ENCODE measurements around the gene CTIF.
"Not testable (repeated sequence)": the region's sequence is repeated elsewhere in the genome, so short reads cannot be mapped to it uniquely, and the experiment has no call there.

Gene CTIF

GRCh38 chr18:48861181-48861708, 322.4 kb downstream of the CTIF start:
- DNase-seq, result no peak

- DNase-seq, result no peak
Observed at GRCh38 chr18:48862132-48862531, 323.3 kb downstream of the CTIF start.

GRCh38 chr18:48862678-48863270, 323.9 kb downstream of the CTIF start:
- no peak for DNase-seq

GRCh38 chr18:48863432-48864065, 324.7 kb downstream of the CTIF start:
- DNase-seq, result no peak

GRCh38 chr18:48864876-48865275, 326.0 kb downstream of the CTIF start:
- no peak for DNase-seq

- no peak for DNase-seq
Observed at GRCh38 chr18:48866028-48866733, 327.4 kb downstream of the CTIF start.

GRCh38 chr18:48866856-48867255, 328.0 kb downstream of the CTIF start:
- no peak for DNase-seq

- DNase-seq, result no peak
Observed at GRCh38 chr18:48867978-48868377, 329.1 kb downstream of the CTIF start.

- no peak for DNase-seq
Observed at GRCh38 chr18:48868468-48869466, 329.9 kb downstream of the CTIF start.

GRCh38 chr18:48869591-48869990, 330.8 kb downstream of the CTIF start:
- DNase-seq, result no peak

GRCh38 chr18:48870926-48871325, 332.1 kb downstream of the CTIF start:
- not testable (repeated sequence) for DNase-seq

GRCh38 chr18:48871391-48872166, 332.7 kb downstream of the CTIF start:
- no peak for DNase-seq

- no peak for DNase-seq
Observed at GRCh38 chr18:48872234-48873145, 333.7 kb downstream of the CTIF start.

- DNase-seq, result no peak
Observed at GRCh38 chr18:48874233-48874632, 335.4 kb downstream of the CTIF start.

- no peak for DNase-seq
Observed at GRCh38 chr18:48874701-48875162, 335.9 kb downstream of the CTIF start.

- DNase-seq, result no peak
Observed at GRCh38 chr18:48875314-48875941, 336.6 kb downstream of the CTIF start.

- DNase-seq, result no peak
Observed at GRCh38 chr18:48875942-48876511, 337.2 kb downstream of the CTIF start.

GRCh38 chr18:48876590-48876989, 337.8 kb downstream of the CTIF start:
- no peak for DNase-seq

GRCh38 chr18:48877941-48878340, 339.1 kb downstream of the CTIF start:
- DNase-seq, result no peak

- DNase-seq, result no peak
Observed at GRCh38 chr18:48878471-48878870, 339.6 kb downstream of the CTIF start.
